Activated naive CD8-positive, alpha-beta T cell treated with anti-CD3 and anti-CD28 coated beads, Interleukin-2, amount 10 ng/mL, durations not matched to agents 7 days and 5 days (primary cell): ENCODE results near the gene CACNA1C. TPM values are rescaled to one million over a fixed set of nuclear protein-coding genes. Genes with fewer than 3 reads are reported as not detected.
A peak's percentile ranks its signal among the peaks of the same experiment; 100 is the strongest.

Experiments
- ATAC-seq: fragments of 150-1000 bp; cut with Tn5 transposase; one replicate; pipeline ENCODE4 v1.10.0; 2021; ENCODE audit warnings: low read depth, moderate library complexity
- POLR2A ChIA-PET: fragments of 350-600 bp; sonication (Branson Sonifier 250); formaldehyde crosslinking; loops from one replicate; lab custom pipeline; 2021; ENCODE audit warnings: antibody characterized with exemption; lab: Charles Lee
- DNase-seq: peaks from one replicate; pipeline ENCODE4 v3.0.0; 2021
- H3K27ac Mint-ChIP-seq: one replicate; pipeline ENCODE4 v1.8.0; 2022; ENCODE audit warnings: mild to moderate bottlenecking, mixed read lengths
- H3K27me3 Mint-ChIP-seq: one replicate; pipeline ENCODE4 v1.8.0; 2022; ENCODE audit warnings: mild to moderate bottlenecking, moderate library complexity, mixed read lengths
- H3K36me3 Mint-ChIP-seq: one replicate; pipeline ENCODE4 v1.8.0; 2021; ENCODE audit warnings: mild to moderate bottlenecking, mixed read lengths
- H3K4me1 Mint-ChIP-seq: one replicate; pipeline ENCODE4 v1.8.0; 2021; ENCODE audit warnings: mixed read lengths
- H3K4me3 Mint-ChIP-seq: one replicate; pipeline ENCODE4 v1.8.0; 2022; ENCODE audit warnings: mild to moderate bottlenecking, moderate library complexity, mixed read lengths
- H3K9me3 Mint-ChIP-seq: one replicate; pipeline ENCODE4 v1.8.0; 2021; ENCODE audit warnings: mixed read lengths
- total RNA-seq, 2 experiments: library from RNA; stranded (reverse); gene quantifications; one replicate each; pipeline ENCODE4 v1.2.3, GENCODE V29; 2021

CACNA1C gene
- total RNA-seq, 2 experiments from 2014 or later, result 0.11 to 0.14 TPM

GRCh38 chr12:2387103-2387834 lies 334.5 kb downstream of the CACNA1C start:
- no peak overlapping the region for H3K27ac Mint-ChIP-seq
- no peaks in the 10 kb centered on the region for H3K36me3 Mint-ChIP-seq
- no peaks in the 10 kb centered on the region for H3K4me1 Mint-ChIP-seq
- no peaks in the 10 kb centered on the region for H3K9me3 Mint-ChIP-seq
- no peak for DNase-seq
- peaks cover 4% of the 10 kb centered on the region for H3K27me3 Mint-ChIP-seq
- no peak for ATAC-seq
- POLR2A ChIA-PET, result no interaction called here
- no peak overlapping the region for H3K4me3 Mint-ChIP-seq

DNA sequence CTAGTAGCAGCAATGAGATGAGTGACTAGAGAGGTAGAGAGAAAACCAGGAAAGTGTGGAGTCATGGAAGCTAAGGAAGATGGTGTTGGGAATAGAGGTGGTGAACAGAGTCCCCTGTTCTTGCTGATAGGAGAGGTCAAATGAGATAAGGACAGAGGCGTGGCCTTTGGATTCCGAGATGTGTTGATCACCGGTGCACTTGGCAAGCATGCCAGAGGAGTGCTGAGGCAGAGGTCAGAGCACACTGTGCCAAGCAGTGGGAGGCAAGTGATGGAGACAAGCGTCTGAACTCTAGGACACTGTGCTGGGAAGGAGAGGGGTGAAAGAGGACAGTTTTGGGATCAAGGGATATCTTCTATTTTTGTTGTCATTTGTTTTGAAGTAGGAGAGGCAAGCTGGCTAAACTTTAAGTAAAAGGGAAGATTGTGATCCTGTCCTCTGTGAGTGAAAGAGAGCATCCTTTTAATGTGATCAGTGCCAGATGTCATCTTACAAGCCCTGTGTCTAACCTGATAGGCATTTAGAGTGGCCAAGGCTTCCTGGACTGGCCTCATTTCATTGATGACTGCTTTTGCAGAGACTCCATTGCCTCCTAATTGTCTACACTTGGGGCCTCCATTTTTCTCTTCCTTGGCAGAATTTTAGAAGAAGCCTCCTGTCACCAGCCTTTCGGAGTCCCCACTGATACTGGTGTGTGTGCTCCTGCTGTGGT lies 336.4 kb downstream of the CACNA1C start:
- Mint-ChIP-seq H3K4me3 (no peak overlapping the region), H3K4me1 (no peaks in the 10 kb centered on the region), H3K9me3 (no peaks in the 10 kb centered on the region), H3K36me3 (no peaks in the 10 kb centered on the region), H3K27ac (no peak overlapping the region), H3K27me3 (peaks cover 3% of the 10 kb centered on the region)
- POLR2A ChIA-PET, result no interaction called here
- no peak for ATAC-seq
- DNase-seq, result no peak

GRCh38 chr12:2390133-2390532 lies 337.3 kb downstream of the CACNA1C start:
- no peak for DNase-seq
- ATAC-seq, result no peak
- Mint-ChIP-seq H3K36me3 (no peaks in the 10 kb centered on the region), H3K27ac (no peak overlapping the region), H3K4me1 (no peaks in the 10 kb centered on the region), H3K27me3 (peaks cover 2% of the 10 kb centered on the region), H3K9me3 (no peaks in the 10 kb centered on the region), H3K4me3 (no peak overlapping the region)
- POLR2A ChIA-PET, result no interaction called here

- H3K4me1 Mint-ChIP-seq, result no peaks in the 10 kb centered on the region
- POLR2A ChIA-PET, result no interaction called here
- no peak overlapping the region for H3K27ac Mint-ChIP-seq
- no peaks in the 10 kb centered on the region for H3K27me3 Mint-ChIP-seq
- no peaks in the 10 kb centered on the region for H3K36me3 Mint-ChIP-seq
- no peak overlapping the region for H3K4me3 Mint-ChIP-seq
- DNase-seq, result no peak
- no peak for ATAC-seq
- no peaks in the 10 kb centered on the region for H3K9me3 Mint-ChIP-seq
Observed at GRCh38 chr12:2390850-2391390, 338.1 kb downstream of the CACNA1C start.

GRCh38 chr12:2391740-2392331 lies 339.0 kb downstream of the CACNA1C start:
- no peak overlapping the region for H3K27ac Mint-ChIP-seq
- ATAC-seq (no peak), DNase-seq (no peak)
- H3K27me3 Mint-ChIP-seq, result no peaks in the 10 kb centered on the region
- no peaks in the 10 kb centered on the region for H3K9me3 Mint-ChIP-seq
- POLR2A ChIA-PET, result no interaction called here
- H3K4me1 Mint-ChIP-seq, result no peaks in the 10 kb centered on the region
- no peak overlapping the region for H3K4me3 Mint-ChIP-seq
- no peaks in the 10 kb centered on the region for H3K36me3 Mint-ChIP-seq

GRCh38 chr12:2393016-2393415 lies 340.2 kb downstream of the CACNA1C start:
- H3K27ac Mint-ChIP-seq, result no peak overlapping the region

GRCh38 chr12:2393996-2394395 lies 341.2 kb downstream of the CACNA1C start:
- no peak for ATAC-seq

More at GRCh38 chr12:2393016-2393415, 340.2 kb downstream of the CACNA1C start:
- Mint-ChIP-seq H3K36me3 (no peaks in the 10 kb centered on the region), H3K27me3 (no peaks in the 10 kb centered on the region), H3K4me1 (no peaks in the 10 kb centered on the region), H3K4me3 (no peak overlapping the region), H3K9me3 (no peaks in the 10 kb centered on the region)
- ATAC-seq (no peak), DNase-seq (no peak)
- POLR2A ChIA-PET, result no interaction called here

GRCh38 chr12:2395354-2395977 lies 342.7 kb downstream of the CACNA1C start:
- no peak overlapping the region for H3K4me3 Mint-ChIP-seq
- no peak overlapping the region for H3K27ac Mint-ChIP-seq

More at GRCh38 chr12:2393996-2394395, 341.2 kb downstream of the CACNA1C start:
- H3K27me3 Mint-ChIP-seq, result no peaks in the 10 kb centered on the region
- H3K9me3 Mint-ChIP-seq, result no peaks in the 10 kb centered on the region
- H3K4me1 Mint-ChIP-seq, result no peaks in the 10 kb centered on the region
- no peak for DNase-seq
- H3K27ac Mint-ChIP-seq, result no peak overlapping the region
- no peaks in the 10 kb centered on the region for H3K36me3 Mint-ChIP-seq
- POLR2A ChIA-PET, result no interaction called here
- H3K4me3 Mint-ChIP-seq, result no peak overlapping the region

GRCh38 chr12:2396448-2396871 lies 343.7 kb downstream of the CACNA1C start:
- POLR2A ChIA-PET, result no interaction called here
- Mint-ChIP-seq H3K27ac (no peak overlapping the region), H3K4me1 (no peaks in the 10 kb centered on the region), H3K27me3 (no peaks in the 10 kb centered on the region), H3K36me3 (no peaks in the 10 kb centered on the region), H3K9me3 (no peaks in the 10 kb centered on the region), H3K4me3 (no peak overlapping the region)
- ATAC-seq (no peak), DNase-seq (no peak)

More at GRCh38 chr12:2395354-2395977, 342.7 kb downstream of the CACNA1C start:
- H3K27me3 Mint-ChIP-seq, result no peaks in the 10 kb centered on the region
- DNase-seq (peak; percentile 45), ATAC-seq (no peak)
- H3K4me1 Mint-ChIP-seq, result no peaks in the 10 kb centered on the region
- POLR2A ChIA-PET, result no interaction called here
- no peaks in the 10 kb centered on the region for H3K36me3 Mint-ChIP-seq
- no peaks in the 10 kb centered on the region for H3K9me3 Mint-ChIP-seq

DNA sequence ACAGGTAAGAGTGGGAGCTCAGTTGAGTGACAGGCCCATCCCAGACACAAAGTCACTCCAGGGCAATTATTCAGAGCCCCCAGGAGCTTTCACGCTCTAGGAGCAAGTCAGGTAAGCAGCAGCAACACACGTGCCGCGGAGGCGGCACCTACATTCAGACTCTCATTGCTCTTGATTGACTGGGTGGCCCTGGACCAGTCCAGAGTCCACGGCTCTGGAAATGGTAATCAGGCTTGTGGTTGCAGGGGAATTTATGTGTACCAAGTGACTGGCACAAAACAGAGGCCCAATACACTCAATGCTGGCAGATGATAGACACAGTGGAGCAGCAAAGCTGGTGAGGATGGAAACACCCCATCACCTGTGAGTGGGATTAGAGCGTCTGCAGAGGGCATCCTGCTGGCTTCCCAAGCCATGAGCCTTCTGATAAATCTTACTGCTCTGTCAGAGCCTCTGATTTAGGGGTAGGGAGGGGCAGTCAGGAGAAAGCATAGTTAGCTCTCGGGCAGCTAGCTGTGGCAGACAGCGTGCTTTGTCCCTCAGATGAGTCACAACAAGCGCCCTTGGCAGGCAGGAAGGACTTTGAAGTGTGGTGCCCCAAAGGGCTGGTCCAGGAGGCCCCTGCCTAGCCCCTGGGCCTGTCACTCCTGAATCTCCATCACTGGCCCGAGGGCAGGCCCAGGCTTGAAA lies 344.7 kb downstream of the CACNA1C start:
- H3K27me3 Mint-ChIP-seq, result no peaks in the 10 kb centered on the region
- no peak for DNase-seq

DNA sequence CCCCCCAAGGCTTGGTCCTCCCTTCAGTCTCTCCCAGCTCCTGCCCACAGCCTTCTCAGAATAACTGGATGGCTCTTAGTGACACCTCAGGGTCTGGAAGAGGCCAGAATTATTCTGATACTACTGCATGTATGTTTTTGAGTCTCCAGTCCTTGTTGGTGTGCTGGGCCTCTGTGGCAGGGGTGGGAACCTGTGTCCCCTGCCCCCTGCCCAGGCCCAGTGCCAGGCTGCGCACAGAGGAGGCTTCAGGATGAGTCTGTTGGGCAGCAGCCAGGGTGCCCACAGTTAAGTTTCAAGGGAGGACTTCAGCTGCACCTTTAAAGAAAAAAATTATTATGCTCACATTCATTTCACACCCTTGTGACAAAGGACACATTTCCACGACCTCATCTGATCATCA lies 348.3 kb downstream of the CACNA1C start:
- POLR2A ChIA-PET, result no interaction called here
- peaks cover 2% of the 10 kb centered on the region for H3K27me3 Mint-ChIP-seq
- no peaks in the 10 kb centered on the region for H3K36me3 Mint-ChIP-seq
- H3K4me3 Mint-ChIP-seq, result no peak overlapping the region
- ATAC-seq (no peak), DNase-seq (no peak)
- H3K27ac Mint-ChIP-seq, result no peak overlapping the region
- peaks cover 5% of the 10 kb centered on the region for H3K4me1 Mint-ChIP-seq
- no peaks in the 10 kb centered on the region for H3K9me3 Mint-ChIP-seq

More for the DNA sequence above, 344.7 kb downstream of the CACNA1C start:
- no peak overlapping the region for H3K4me3 Mint-ChIP-seq
- POLR2A ChIA-PET, result no interaction called here
- no peaks in the 10 kb centered on the region for H3K9me3 Mint-ChIP-seq
- H3K36me3 Mint-ChIP-seq, result no peaks in the 10 kb centered on the region
- ATAC-seq, result no peak
- H3K4me1 Mint-ChIP-seq, result no peaks in the 10 kb centered on the region
- H3K27ac Mint-ChIP-seq, result no peak overlapping the region

- H3K27ac Mint-ChIP-seq, result no peak overlapping the region
- POLR2A ChIA-PET, result no interaction called here
- ATAC-seq (no peak), DNase-seq (no peak)
- H3K9me3 Mint-ChIP-seq, result no peaks in the 10 kb centered on the region
- no peaks in the 10 kb centered on the region for H3K36me3 Mint-ChIP-seq
- H3K4me1 Mint-ChIP-seq, result peaks cover 5% of the 10 kb centered on the region
- H3K4me3 Mint-ChIP-seq, result no peak overlapping the region
- H3K27me3 Mint-ChIP-seq, result peaks cover 2% of the 10 kb centered on the region
Observed at GRCh38 chr12:2402073-2402579, 349.3 kb downstream of the CACNA1C start.
